Neural cell (in vitro differentiated cells): ENCODE measurements around the gene TEKT5. TPM values are rescaled to one million over a fixed set of nuclear protein-coding genes. Genes with fewer than 3 reads are reported as not detected.

Experiments used
- H2AFZ ChIP-seq: fragments of 200-600, 300-800 bp; sonication (generic), shearing (Covaris generic); 2 replicates; pipeline ENCODE4 v1.6.0; 2014; ENCODE audit warnings: low read depth, mild to moderate bottlenecking, antibody characterized with exemption, low read length, moderate library complexity
- H3F3A ChIP-seq: fragments of 200-600 bp; shearing (Covaris generic); 2 replicates; pipeline ENCODE4 v1.6.1; 2016; ENCODE audit warnings: mild to moderate bottlenecking, moderate library complexity, mixed read lengths, antibody characterized with exemption, low read length; ENCODE audit not compliant: insufficient read depth, poor library complexity, severe bottlenecking
- H3K27ac ChIP-seq: fragments of 200-600, 300-800 bp; sonication (generic), shearing (Covaris generic); 2 replicates; pipeline ENCODE4 v1.5.1; 2014; ENCODE audit warnings: mild to moderate bottlenecking, low read length, moderate library complexity
- H3K27me3 ChIP-seq: fragments of 300-800, 200-600 bp; sonication (generic), shearing (Covaris generic); 2 replicates; pipeline ENCODE4 v1.6.0; 2014; ENCODE audit warnings: mild to moderate bottlenecking, low read depth, low read length, moderate library complexity; ENCODE audit not compliant: insufficient read depth
- H3K36me3 ChIP-seq: fragments of 300-800, 200-600 bp; sonication (generic), shearing (Covaris generic); 2 replicates; pipeline ENCODE4 v1.5.1; 2014; ENCODE audit warnings: mild to moderate bottlenecking, antibody characterized with exemption, low read length, moderate library complexity; ENCODE audit not compliant: insufficient read depth
- H3K4me2 ChIP-seq: fragments of 300-800, 200-600 bp; sonication (generic), shearing (Covaris generic); 2 replicates; pipeline ENCODE4 v1.6.0; 2014; ENCODE audit warnings: mild to moderate bottlenecking, low read length
- H3K4me3 ChIP-seq: fragments of 300-800, 200-600 bp; sonication (generic), shearing (Covaris generic); 2 replicates; pipeline ENCODE4 v1.5.1; 2014; ENCODE audit warnings: mild to moderate bottlenecking, low read length, moderate library complexity
- H3K79me2 ChIP-seq: fragments of 200-600 bp; shearing (Covaris generic); replicated peaks from 2 replicates; pipeline ENCODE4 v1.6.0; 2014; ENCODE audit warnings: mild to moderate bottlenecking, low read length, moderate library complexity; ENCODE audit not compliant: insufficient read depth
- H3K9ac ChIP-seq: fragments of 300-800, 200-600 bp; sonication (generic), shearing (Covaris generic); 2 replicates; pipeline ENCODE4 v1.6.1; 2016; ENCODE audit warnings: mild to moderate bottlenecking, low read length, mixed read lengths
- H3K9me2 ChIP-seq: fragments of 200-600 bp; shearing (Covaris generic); 2 replicates; pipeline ENCODE4 v1.6.1; 2016; ENCODE audit warnings: mild to moderate bottlenecking, low read length, mixed read lengths; ENCODE audit not compliant: insufficient read depth
- H3K9me3 ChIP-seq: fragments of 200-600, 300-800 bp; sonication (generic), shearing (Covaris generic); 2 replicates; pipeline ENCODE4 v1.6.1; 2016; ENCODE audit warnings: mild to moderate bottlenecking, mixed run types, low read length, moderate library complexity, mixed read lengths
- H4K20me1 ChIP-seq: fragments of 200-600 bp; shearing (Covaris generic); 2 replicates; pipeline ENCODE4 v1.6.1; 2016; ENCODE audit warnings: mild to moderate bottlenecking, mixed run types; ENCODE audit not compliant: insufficient read depth
- CTCF ChIP-seq: fragments of 450-650 bp; IDR thresholded peaks from 2 replicates; pipeline ENCODE4 v1.5.1; 2014; ENCODE audit warnings: antibody characterized with exemption, mild to moderate bottlenecking, moderate library complexity; ENCODE audit not compliant: poor library complexity, severe bottlenecking
- EP300 ChIP-seq: fragments of 450-650 bp; conservative IDR thresholded peaks from 2 replicates; pipeline ENCODE4 v1.6.1; 2014; ENCODE audit warnings: antibody characterized with exemption, mild to moderate bottlenecking, moderate library complexity; ENCODE audit not compliant: poor library complexity, severe bottlenecking
- EZH2 ChIP-seq: fragments of 200-600, 300-800 bp; shearing (Covaris generic), sonication (generic); IDR thresholded peaks from 2 replicates; pipeline ENCODE4 v1.6.1; 2014; ENCODE audit warnings: antibody characterized with exemption, low read length, borderline replicate concordance, mild to moderate bottlenecking; ENCODE audit not compliant: insufficient read depth, poor library complexity, severe bottlenecking
- MXI1 ChIP-seq: fragments of 450-650 bp; conservative IDR thresholded peaks from 2 replicates; pipeline ENCODE4 v1.6.1; 2014; ENCODE audit warnings: antibody characterized with exemption, mild to moderate bottlenecking; ENCODE audit not compliant: poor library complexity, severe bottlenecking
- POLR2AphosphoS5 ChIP-seq: IDR thresholded peaks from 2 replicates; pipeline ENCODE4 v1.6.1; 2012
- RAD21 ChIP-seq: fragments of 450-650 bp; conservative IDR thresholded peaks from 2 replicates; pipeline ENCODE4 v1.6.1; 2014; ENCODE audit warnings: antibody characterized with exemption, mild to moderate bottlenecking, moderate library complexity
- REST ChIP-seq: IDR thresholded peaks from 2 replicates; pipeline ENCODE4 v1.6.1; 2012; ENCODE audit warnings: borderline replicate concordance
- SMC3 ChIP-seq: fragments of 450-650 bp; conservative IDR thresholded peaks from 2 replicates; pipeline ENCODE4 v1.6.1; 2014; ENCODE audit warnings: antibody characterized with exemption, mild to moderate bottlenecking, moderate library complexity; ENCODE audit not compliant: poor library complexity
- TAF1 ChIP-seq: IDR thresholded peaks from 2 replicates; pipeline ENCODE4 v1.6.1; 2012; ENCODE audit warnings: low read depth
- polyA plus RNA-seq: library from polyadenylated mRNA; depleted of rRNA; stranded (reverse); fragments of >200 nt; gene quantifications from 2 replicates; pipeline ENCODE4 v1.2.3, GENCODE V29; 2014

Gene TEKT5
- polyA plus RNA-seq, 1 donor from 2014 or later = not detected

- Histone ChIP-seq H3K9ac (no peak overlapping the region), H3K79me2 (no peaks in the 10 kb centered on the region)
Observed at GRCh38 chr16:10592611-10593010, 102.1 kb downstream of the TEKT5 start.

GRCh38 chr16:10590342-10590741, 104.4 kb downstream of the TEKT5 start:
- Histone ChIP-seq H3K27ac (no peak overlapping the region), H3K79me2 (no peaks in the 10 kb centered on the region)
- TF ChIP-seq EP300 (no peak), RAD21 (no peak), REST (no peak), CTCF (no peak), TAF1 (no peak), MXI1 (no peak)

More at GRCh38 chr16:10592611-10593010, 102.1 kb downstream of the TEKT5 start:
- H2AFZ ChIP-seq = no peak overlapping the region
- H3K9me2 ChIP-seq = no peaks in the 10 kb centered on the region
- no peak for TF ChIP-seq MXI1
- TF ChIP-seq SMC3 = no peak
- no peak for TF ChIP-seq RAD21
- no peak for TF ChIP-seq REST
- no peak for TF ChIP-seq POLR2AphosphoS5
- no peak for TF ChIP-seq CTCF
- TF ChIP-seq TAF1 = no peak
- no peak for TF ChIP-seq EZH2
- no peak for TF ChIP-seq EP300
- H3K27ac ChIP-seq = no peak overlapping the region
- H4K20me1 ChIP-seq = no peaks in the 10 kb centered on the region
- H3K27me3 ChIP-seq = no peaks in the 10 kb centered on the region
- H3K4me2 ChIP-seq = no peak overlapping the region
- no peak overlapping the region for H3K4me3 ChIP-seq
- no peaks in the 10 kb centered on the region for H3K9me3 ChIP-seq
- no peaks in the 10 kb centered on the region for H3F3A ChIP-seq
- no peaks in the 10 kb centered on the region for H3K36me3 ChIP-seq

More at GRCh38 chr16:10590342-10590741, 104.4 kb downstream of the TEKT5 start:
- Histone ChIP-seq H3K4me3 (no peak overlapping the region), H2AFZ (no peak overlapping the region), H3K27me3 (no peaks in the 10 kb centered on the region), H3K4me2 (no peak overlapping the region), H3F3A (no peaks in the 10 kb centered on the region), H3K36me3 (no peaks in the 10 kb centered on the region), H3K9me2 (no peaks in the 10 kb centered on the region), H3K9me3 (no peaks in the 10 kb centered on the region), H4K20me1 (no peaks in the 10 kb centered on the region), H3K9ac (no peak overlapping the region)
